Suprapubic skin (tissue), 4 donors: ENCODE results near the gene FRMPD1. TPM values are rescaled to one million over a fixed set of nuclear protein-coding genes. Genes with fewer than 3 reads are reported as not detected.

ENCODE experiments used
- DNase-seq, 2 donors: peaks; one replicate each; pipeline ENCODE4 v3.0.0-alpha.2; 2019; ENCODE audit warnings: low spot score in 2 of 2
- H3K27ac ChIP-seq: fragments of 200-600 bp; sonication (generic); one replicate; pipeline ENCODE4 v1.5.1; 2019
- H3K27me3 ChIP-seq: fragments of 200-600 bp; sonication (generic); one replicate; pipeline ENCODE4 v1.5.1; 2019
- H3K36me3 ChIP-seq: fragments of 200-600 bp; sonication (generic); one replicate; pipeline ENCODE4 v1.5.1; 2019
- H3K4me1 ChIP-seq: fragments of 200-600 bp; sonication (generic); one replicate; pipeline ENCODE4 v1.5.1; 2019
- H3K4me3 ChIP-seq: fragments of 200-600 bp; sonication (generic); one replicate; pipeline ENCODE4 v1.5.1; 2019; ENCODE audit warnings: mild to moderate bottlenecking
- H3K9me3 ChIP-seq: fragments of 200-600 bp; sonication (generic); one replicate; pipeline ENCODE4 v1.5.1; 2019
- CTCF ChIP-seq, 2 donors: fragments of 200-600 bp in 1 of 2; fragments of 450-650 bp in 1 of 2; sonication (generic) in 1 of 2; IDR thresholded peaks; one replicate each; pipeline ENCODE4 v1.5.1; 2016 to 2019; ENCODE audit warnings: antibody characterized with exemption in 2 of 2, mild to moderate bottlenecking in 1 of 2, moderate library complexity in 1 of 2
- EP300 ChIP-seq: sonication (generic); formaldehyde crosslinking; IDR thresholded peaks from one replicate; pipeline ENCODE4 v1.6.1; 2017; ENCODE audit warnings: antibody characterized with exemption
- POLR2A ChIP-seq, 2 donors: fragments of 450-650 bp; IDR thresholded peaks; one replicate each; pipeline ENCODE4 v1.6.1; 2017; ENCODE audit warnings: antibody characterized with exemption in 2 of 2, mild to moderate bottlenecking in 2 of 2, moderate library complexity in 2 of 2
- POLR2AphosphoS5 ChIP-seq, 3 donors: sonication (generic); formaldehyde crosslinking; IDR thresholded peaks; one replicate each; pipeline ENCODE4 v1.6.1; 2017; ENCODE audit warnings: antibody characterized with exemption in 3 of 3
- WGBS: methylation state at CpG from one replicate; pipeline ENCODE4 v1.1.5; 2018; 5-methylcytosine and 5-hydroxymethylcytosine counted together
- total RNA-seq, 4 donors: library from RNA; depleted of rRNA; stranded (reverse); fragments of >200 nt; gene quantifications; one replicate each; pipeline ENCODE4 v1.1.0, GENCODE V29; 2016

Gene FRMPD1
- total RNA-seq, 4 donors from 2014 or later, result 7.9 to 15.4 (median 11.2) TPM

GRCh38 chr9:37740128-37740527 lies 89.4 kb downstream of the FRMPD1 start:
- no peaks in the 10 kb centered on the region for H3K9me3 ChIP-seq
- no peak overlapping the region for H3K27ac ChIP-seq
- no peaks in the 10 kb centered on the region for H3K27me3 ChIP-seq
- H3K4me1 ChIP-seq, result no peaks in the 10 kb centered on the region
- no peaks in the 10 kb centered on the region for H3K36me3 ChIP-seq
- H3K4me3 ChIP-seq, result no peak overlapping the region
- no peak for DNase-seq
- TF ChIP-seq POLR2AphosphoS5 (IDR thresholded peaks at IDR 0.05) (no peak), CTCF (IDR thresholded peaks at IDR 0.05) (no peak), EP300 (no peak), POLR2A (IDR thresholded peaks at IDR 0.05) (no peak)
- WGBS, result 100% methylated on average over 2 of the region's 16 CpGs

- no peaks in the 10 kb centered on the region for H3K4me1 ChIP-seq
- no peak for TF ChIP-seq EP300
- TF ChIP-seq POLR2AphosphoS5 (IDR thresholded peaks at IDR 0.05), result no peak
- TF ChIP-seq POLR2A (IDR thresholded peaks at IDR 0.05), result no peak
- TF ChIP-seq CTCF (IDR thresholded peaks at IDR 0.05), result no peak
- H3K9me3 ChIP-seq, result no peaks in the 10 kb centered on the region
- no peak overlapping the region for H3K4me3 ChIP-seq
- no peaks in the 10 kb centered on the region for H3K36me3 ChIP-seq
- no peak for DNase-seq
- no peak overlapping the region for H3K27ac ChIP-seq
- H3K27me3 ChIP-seq, result no peaks in the 10 kb centered on the region
- WGBS, result 76% methylated on average over 9 of the region's 15 CpGs
Observed at GRCh38 chr9:37740631-37741328, 90.0 kb downstream of the FRMPD1 start.

GRCh38 chr9:37745970-37746369 lies 95.2 kb downstream of the FRMPD1 start:
- WGBS, result no CpG with 5 or more reads among the region's 8 CpGs
- Histone ChIP-seq H3K36me3 (no peaks in the 10 kb centered on the region), H3K27ac (no peak overlapping the region), H3K4me1 (no peaks in the 10 kb centered on the region), H3K27me3 (no peaks in the 10 kb centered on the region), H3K9me3 (no peaks in the 10 kb centered on the region), H3K4me3 (no peak overlapping the region)
- no peak for TF ChIP-seq POLR2A (IDR thresholded peaks at IDR 0.05)
- no peak for TF ChIP-seq EP300
- no peak for TF ChIP-seq POLR2AphosphoS5 (IDR thresholded peaks at IDR 0.05)
- TF ChIP-seq CTCF (IDR thresholded peaks at IDR 0.05), result no peak
- no peak for DNase-seq

- TF ChIP-seq CTCF (IDR thresholded peaks at IDR 0.05) (no peak), POLR2A (IDR thresholded peaks at IDR 0.05) (no peak)
- Histone ChIP-seq H3K9me3 (no peaks in the 10 kb centered on the region), H3K4me3 (no peak overlapping the region), H3K4me1 (no peaks in the 10 kb centered on the region), H3K36me3 (no peaks in the 10 kb centered on the region), H3K27ac (no peak overlapping the region), H3K27me3 (no peaks in the 10 kb centered on the region)
- WGBS, result 78% methylated on average over 16 of the region's 24 CpGs
- no peak for DNase-seq
Observed at GRCh38 chr9:37746448-37747270, 95.9 kb downstream of the FRMPD1 start.

GRCh38 chr9:37747271-37747753 lies 96.6 kb downstream of the FRMPD1 start:
- H3K4me1 ChIP-seq, result no peaks in the 10 kb centered on the region
- H3K27me3 ChIP-seq, result no peaks in the 10 kb centered on the region
- no peak for TF ChIP-seq EP300
- no peak for TF ChIP-seq POLR2A (IDR thresholded peaks at IDR 0.05)
- no peak for TF ChIP-seq POLR2AphosphoS5 (IDR thresholded peaks at IDR 0.05)
- peak; percentile 62 to 90 for TF ChIP-seq CTCF (IDR thresholded peaks at IDR 0.05)
- DNase-seq, result no peak
- no peaks in the 10 kb centered on the region for H3K36me3 ChIP-seq
- WGBS, result 31% methylated on average over 3 of the region's 3 CpGs
- no peaks in the 10 kb centered on the region for H3K9me3 ChIP-seq
- H3K27ac ChIP-seq, result no peak overlapping the region
- no peak overlapping the region for H3K4me3 ChIP-seq
